NCI-H2081 treated with DMSO at 0.1 percent for 48 hours (cell line): ENCODE measurements around the gene SAMD14.

Experiments used
- DNase-seq: peaks from one replicate; lab custom pipeline; 2025; lab: John Stamatoyannopoulos, UW

The SAMD14 gene

DNA sequence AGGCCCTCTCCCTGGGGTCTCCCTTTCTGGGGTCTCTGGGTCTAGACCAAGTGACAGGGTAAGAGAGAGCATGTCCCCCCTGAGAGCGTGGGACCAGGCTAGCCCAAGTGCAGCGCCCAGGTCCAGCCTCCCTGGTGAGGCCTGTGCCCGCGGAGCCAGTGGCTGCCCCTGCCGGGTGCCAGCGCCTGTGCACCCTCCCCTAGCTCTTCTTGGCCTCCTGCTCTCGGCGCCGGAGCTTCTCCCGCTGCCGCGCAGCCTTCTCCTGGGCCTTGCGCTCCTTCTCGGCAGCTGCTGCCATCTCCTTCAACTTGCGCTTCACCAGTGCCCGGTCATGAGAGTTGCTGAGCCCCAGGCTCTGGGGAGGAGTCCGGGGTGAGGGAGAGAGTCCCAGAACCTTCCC, 17.3 kb downstream of the SAMD14 start:
- no peak for DNase-seq

DNA sequence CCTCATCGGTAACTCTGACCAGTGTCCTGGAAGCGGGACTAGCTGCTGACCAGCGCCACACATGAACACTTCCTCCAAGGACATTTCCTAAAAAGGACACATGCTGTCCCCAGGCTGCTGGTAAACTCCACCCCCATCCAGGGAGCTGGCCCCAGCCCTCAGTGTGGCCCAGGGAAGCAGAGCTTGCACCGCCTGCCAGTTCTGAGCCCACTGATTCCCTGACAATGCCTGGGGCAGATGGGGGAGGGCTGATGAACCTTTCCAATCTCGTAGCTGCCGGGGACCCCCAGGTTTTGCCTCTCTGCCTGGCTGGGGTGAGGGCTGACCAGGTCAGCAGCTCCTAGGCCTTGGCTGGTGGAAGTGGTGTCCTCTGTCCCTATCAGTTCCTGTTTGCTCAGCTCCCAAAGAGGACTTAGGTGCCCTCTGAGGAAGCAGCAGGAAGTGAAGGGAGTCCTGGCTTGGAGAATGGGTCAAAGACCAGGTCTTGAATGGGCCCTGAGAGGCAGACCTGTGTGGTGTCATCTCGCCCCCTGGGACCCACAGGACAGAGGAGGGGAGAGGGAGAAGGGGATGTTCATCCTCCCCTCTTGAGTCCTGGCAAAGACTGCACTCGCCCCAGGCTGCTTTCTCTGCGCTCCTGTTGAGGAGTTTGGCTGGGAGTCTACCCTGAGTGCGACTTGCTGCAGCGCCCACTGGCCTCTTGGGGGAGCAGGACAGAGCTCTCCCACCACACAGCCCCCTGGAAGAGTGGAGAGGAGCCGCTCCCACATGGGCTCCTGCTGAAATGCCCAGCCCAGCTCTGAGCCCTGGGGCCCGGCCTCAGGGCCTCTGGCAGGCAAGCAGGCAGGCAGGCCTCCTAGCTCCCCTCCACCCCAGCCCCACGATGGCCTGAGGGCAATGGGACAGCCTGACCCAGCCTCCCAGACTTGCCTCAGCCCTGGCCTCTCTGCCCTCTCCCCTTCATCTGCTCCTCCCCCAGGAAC, 18.0 kb downstream of the SAMD14 start:
- no peak for DNase-seq

DNA sequence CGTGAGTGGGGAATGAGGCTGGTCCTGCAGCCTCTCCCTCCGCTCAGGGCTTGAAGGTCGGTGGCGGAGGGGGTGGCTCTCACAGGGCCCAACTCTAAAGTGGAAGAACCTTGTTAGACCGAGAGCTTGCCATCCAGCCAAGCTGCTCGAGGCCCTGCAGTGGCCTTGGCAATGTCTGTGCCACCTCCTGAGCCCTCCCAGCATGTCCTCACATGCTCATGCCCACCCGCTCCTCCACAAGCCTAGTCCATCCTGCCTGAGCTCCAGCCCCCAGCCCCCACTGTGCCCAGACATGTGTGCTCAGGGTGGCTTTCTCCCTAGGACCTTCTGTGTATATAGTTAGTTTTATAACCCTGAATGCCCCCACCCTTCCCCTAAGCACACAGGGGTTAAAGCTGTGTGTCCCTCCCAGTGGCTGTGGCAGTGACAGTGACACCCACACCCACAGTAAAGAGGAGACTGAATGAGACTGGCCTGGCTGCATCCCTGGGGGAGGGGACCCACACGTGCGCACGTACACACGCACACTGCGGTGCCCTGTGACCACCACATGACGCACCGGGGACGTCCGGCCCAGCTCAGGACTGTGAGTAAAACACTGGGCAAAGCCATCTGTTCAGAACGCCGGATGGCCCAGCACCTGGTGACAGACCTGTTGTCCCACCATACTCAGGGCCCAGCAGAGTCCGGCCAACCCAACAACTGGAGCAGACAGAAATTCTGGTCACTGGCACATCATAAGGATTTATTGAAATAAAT, 19.2 kb downstream of the SAMD14 start:
- no peak for DNase-seq

DNA sequence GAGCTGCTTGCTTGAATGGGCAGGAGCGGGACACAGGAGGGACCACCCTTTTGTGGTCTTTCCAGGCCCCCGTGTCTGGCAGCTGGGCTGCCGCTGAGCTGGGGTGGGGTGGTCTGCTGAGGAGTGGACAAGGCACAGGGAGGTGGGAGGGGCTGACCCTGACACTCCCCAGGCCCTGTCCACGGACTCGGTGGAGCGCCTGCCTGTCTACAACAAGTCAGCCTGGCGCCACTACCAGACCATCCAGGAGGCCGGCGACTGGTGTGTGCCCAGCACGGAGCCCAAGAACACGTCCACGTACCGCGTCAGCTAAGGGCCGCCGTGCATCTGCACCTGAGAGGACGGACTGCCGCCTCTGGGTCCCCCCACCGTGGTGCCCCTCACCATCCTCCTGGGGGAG, 20.2 kb downstream of the SAMD14 start:
- DNase-seq: no peak

DNA sequence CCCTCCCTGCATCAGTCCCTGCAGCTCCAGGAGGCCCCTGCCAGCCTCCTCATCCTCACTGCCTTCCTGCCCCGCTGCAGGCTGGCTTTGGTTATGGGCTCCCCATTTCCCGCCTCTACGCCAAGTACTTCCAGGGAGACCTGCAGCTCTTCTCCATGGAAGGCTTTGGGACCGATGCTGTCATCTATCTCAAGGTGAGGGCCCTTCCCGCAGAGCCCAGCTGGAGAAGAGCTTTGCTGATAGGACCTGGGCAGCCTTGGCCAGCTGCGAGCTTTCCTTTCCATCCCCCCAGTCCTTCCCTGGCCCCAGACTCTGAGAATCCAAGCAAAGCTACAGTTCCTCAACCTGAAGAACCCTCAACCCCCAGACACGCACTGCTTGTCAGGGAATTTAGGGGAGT, 20.8 kb downstream of the SAMD14 start:
- DNase-seq: no peak

DNA sequence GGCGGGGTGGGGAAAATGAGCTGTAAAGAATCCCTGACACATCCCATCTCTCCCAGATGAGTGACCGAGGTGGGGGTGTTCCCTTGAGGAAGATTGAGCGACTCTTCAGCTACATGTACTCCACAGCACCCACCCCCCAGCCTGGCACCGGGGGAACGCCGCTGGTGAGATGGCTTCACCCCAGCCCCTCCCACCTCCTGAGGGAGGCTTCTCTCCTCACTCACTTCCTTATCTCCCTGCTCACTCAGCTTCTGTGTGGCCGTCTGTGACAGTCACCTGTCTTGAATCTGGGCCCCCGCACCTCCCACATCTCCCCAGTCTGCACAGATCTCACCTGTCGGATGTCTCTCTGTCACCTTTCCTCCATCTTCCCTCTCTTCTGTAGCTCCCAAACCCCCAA, 21.4 kb downstream of the SAMD14 start:
- no peak for DNase-seq

DNA sequence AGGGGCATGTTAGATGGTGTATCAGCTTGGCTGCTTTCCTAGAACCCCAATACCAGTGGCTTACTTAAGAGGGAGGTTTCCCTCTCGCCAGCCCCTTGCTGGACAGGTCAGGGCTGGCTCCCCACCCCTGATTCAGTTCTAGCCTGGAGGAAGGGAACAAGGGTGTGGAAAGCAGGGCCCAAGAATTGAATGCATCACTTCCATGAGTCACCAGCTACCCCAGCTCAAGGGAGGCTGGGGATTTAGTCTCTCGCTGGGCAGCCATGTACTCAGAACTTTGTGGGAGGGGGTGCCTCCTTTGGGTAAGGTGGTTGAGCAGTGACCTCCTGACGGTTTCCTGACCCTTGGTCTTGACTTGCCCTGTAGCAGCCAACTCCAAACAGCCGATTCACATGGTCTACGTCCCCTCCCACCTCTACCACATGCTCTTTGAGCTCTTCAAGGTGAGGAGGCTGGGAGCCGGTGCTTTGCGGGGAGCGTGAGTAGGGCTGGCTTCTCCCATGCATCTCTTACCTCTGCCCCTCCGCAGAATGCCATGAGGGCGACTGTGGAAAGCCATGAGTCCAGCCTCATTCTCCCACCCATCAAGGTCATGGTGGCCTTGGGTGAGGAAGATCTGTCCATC, 22.1 kb downstream of the SAMD14 start:
- no peak for DNase-seq

DNA sequence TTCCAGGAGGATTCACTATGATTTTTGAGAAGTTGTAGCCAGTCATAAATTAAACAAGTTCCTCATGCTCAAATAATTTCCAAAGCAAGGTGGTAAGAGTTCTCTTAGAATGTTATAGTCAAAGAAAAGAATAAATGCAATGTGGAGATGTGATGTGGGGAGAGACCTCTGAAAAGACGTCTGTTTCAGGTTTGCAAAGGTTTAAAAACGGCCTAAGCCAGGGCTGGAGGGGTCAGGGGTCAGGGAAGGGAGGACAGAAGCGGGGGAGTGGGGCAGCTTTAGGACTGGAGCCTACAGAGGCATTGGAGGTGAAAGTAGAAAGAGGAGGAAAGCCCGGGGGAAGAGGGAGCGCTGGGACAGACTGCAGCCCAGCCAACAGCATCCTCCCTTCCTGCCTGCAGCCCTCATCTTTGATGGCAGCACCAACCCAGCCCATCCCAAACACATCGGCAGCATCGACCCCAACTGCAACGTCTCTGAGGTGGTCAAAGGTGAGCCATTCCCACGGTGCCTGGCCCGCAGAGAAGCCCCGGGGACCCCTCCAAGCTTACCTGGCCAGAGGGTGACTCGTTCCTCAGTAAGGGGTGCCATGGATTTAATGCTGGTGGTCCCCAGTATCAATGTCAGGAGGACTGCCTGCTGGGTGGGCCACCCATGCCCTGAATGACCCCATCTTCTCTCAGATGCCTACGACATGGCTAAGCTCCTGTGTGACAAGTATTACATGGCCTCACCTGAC, 23.4 kb downstream of the SAMD14 start:
- DNase-seq: no peak

DNA sequence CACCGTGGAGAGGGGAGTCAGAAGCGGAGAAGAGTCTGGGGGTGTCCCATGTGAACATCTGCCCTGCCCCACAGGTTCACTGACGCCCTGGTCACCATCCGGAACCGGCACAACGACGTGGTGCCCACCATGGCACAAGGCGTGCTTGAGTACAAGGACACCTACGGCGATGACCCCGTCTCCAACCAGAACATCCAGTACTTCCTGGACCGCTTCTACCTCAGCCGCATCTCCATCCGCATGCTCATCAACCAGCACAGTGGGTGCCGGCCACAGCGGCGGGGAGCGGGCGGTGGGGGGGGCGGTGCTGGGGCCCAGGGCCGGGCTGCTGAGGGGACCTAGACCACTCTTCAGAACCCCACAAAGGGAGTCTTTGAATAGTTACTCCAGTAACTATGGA, 24.1 kb downstream of the SAMD14 start:
- DNase-seq: no peak

DNA sequence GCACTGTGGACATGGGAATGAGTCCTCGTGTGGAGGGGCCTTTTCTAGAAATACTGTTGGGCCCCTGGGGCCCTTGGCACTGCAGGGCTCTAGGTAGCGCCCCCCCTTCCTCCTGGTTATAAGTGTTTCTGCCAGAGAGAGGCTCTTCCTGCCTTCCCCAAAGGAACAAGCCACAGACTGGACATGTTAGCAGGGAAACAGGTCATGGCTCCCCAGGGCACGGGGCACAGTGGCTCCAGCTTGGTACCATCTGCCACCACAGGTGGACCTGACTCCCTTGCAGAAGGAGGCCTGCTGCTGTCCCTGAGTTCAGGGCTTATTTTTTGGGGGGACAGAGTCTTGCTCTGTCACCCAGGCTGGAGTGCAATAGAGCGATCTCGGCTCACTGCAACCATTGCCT, 26.0 kb downstream of the SAMD14 start:
- no peak for DNase-seq

DNA sequence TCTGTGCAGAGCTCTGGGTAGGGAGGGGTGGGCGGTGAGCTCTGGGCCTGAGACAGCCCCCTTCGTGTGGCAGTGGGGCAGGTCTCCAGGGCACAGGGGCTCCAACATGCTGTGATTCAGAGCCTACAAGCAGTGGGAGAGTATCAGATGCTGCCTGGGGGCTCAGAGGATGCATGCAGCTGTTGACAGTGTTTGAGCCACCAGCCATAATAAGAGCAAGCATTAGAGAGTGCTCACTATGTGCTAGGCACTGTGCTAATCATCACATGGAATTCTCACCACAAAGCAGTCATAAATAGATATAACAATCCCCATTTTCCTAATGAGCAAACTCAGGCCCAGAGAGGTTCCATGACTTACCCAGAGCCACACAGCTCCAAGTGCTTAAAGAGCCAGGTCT, 26.7 kb downstream of the SAMD14 start:
- DNase-seq: no peak

DNA sequence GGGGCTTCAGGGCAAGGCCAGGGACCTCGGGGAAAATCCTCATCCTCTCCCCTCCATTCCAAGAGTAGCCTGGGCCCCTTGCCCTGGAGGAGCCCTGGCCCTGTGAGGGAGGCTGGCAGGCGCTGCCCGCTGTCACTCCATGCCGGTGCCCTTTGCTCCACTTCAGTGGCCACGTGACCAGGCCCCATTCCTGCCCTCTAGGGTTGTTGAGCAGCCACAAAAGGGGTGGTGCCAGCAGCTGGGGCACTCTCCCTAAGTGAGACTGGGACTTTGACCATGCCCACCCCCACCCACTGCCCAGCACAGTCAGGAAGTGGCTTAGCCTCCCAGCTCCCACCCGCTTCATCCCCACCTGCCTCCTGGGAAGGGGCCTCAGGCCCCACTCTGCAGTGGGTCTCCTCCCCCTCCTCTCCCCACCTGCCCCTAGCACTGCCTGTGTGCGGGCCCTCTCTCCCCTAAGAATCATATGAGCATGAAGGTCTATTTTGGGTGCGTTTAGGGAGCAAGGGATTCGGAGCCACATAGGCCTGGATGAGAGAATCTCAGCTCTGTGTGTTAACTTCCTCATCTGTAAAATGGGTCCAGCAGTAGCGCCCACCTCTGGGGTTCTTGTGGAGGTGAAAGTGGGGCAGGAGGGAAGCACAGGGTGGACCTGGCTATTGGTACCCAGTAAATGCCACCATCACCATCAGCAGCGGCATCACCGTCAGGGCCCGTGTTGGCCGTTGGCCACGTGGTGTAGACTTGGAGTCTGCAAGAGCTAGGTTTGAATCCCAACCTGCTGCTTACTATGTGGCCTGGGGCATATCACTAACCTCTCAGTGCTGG, 27.6 kb downstream of the SAMD14 start:
- no peak for DNase-seq

DNA sequence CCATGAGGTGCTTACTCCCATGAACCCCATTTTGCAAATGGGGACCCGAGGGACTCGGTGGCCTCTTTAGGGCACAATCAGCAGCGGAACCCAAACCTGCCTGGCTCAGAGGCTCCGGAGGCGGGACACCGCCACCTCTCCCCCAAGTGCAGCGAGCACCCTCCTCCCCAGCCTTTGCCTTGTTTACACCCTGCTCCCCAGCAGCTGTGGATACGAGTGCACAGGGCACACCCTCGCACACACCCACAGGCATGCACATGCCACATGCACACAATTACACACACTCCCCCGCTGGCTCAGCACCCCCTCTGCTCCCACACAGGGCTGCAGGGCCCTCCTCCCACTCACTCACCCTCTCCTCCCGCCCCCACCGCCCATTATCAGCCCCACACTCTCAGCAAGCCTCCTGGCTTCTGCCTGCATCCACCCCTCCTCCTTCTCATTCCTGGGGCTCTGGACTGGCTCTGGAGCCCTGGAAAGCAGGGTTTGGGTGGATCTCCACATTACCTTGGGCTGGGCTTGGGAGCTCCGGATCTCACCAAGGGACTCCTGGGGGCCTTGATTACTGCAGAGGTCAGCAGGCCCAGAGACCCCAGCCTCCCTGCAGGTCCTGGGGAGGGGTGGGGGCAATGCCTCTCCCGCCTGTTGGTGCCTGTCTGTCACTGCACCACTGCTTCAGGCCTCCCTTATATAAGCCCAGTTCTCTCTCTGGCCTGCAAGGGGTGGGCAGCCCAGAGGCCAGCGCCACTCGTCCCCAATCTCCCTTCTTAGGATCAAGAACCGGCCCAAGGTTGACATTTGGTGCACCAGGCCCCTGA, 28.4 kb downstream of the SAMD14 start:
- no peak for DNase-seq

DNA sequence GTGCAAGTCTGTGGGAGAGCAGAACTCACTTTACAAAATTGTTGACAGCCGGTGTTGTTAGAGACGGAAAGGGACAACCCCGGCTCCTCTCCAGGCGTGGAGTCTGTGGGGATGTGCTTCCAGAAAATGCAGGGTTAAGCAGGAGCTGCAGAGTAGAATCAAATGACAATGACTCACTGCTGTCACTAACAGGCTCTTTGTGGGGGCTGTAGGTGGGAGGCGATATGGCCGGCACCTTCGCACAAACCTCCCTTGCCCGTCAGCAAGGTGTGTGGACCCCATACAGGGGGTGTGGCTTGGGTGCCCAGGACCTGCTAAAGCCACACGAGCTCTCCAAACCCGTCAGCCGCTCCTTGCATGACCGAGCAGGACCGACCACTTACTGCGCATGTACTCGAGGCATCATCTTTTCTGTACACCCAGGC, 29.0 kb downstream of the SAMD14 start:
- DNase-seq: no peak

DNA sequence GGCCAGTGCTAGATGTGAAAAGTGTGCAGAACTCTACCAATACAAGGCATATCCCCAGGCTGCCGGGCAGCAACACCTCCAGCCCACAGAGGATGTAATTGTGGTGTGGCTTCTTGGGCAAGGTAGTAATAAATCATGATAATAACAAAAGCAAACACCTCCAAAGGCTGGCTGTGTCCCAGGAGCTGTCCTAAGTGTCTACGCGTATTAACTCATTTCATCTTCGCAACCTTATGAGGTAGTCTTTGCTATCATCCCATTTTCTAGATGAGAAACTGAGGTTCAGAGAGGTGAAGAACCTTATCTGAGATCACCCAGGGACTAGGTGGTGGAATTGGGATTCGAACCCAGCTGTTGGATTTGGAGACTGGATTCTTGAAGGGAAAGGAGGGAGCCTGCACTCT, 29.5 kb downstream of the SAMD14 start:
- no peak for DNase-seq

DNA sequence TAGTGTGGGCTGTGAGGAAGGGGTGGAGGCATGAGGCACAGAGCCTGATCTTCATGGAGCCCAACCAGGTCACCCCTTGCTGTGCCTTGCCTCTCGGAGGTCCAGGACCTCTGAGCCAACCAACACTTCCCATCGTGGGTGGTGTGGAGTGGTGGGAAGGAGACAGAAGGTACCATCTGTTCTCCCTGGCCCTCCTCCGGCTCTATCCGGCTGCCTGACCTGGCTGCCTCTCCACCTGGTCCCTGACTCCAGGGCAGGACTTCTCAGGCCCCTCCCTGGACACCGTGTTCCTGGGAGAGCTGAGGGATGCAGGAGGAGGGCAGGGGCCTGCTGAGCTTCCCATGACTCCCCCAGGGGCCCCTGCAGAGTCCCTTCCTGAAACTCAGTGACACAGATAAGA, 31.0 kb downstream of the SAMD14 start:
- DNase-seq: no peak

DNA sequence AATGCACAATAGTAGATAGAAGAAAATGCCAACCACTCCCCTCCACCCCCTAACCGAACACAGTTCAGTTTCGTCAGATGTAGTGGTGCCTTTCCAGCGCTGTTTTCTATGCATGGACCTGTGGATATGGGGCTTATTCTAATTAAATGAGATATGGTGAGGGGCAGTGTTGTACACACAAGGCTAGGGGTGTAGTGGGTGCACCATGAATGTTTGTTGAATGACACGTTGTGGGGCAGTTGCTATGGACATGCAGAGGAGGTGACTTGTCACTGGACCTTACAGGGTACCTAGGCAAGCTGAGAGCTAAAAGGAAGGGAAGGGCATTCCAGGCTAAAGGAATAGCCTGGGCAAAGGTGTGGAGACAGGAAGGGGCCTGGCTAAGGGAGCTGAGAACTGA, 31.4 kb downstream of the SAMD14 start:
- DNase-seq: no peak

DNA sequence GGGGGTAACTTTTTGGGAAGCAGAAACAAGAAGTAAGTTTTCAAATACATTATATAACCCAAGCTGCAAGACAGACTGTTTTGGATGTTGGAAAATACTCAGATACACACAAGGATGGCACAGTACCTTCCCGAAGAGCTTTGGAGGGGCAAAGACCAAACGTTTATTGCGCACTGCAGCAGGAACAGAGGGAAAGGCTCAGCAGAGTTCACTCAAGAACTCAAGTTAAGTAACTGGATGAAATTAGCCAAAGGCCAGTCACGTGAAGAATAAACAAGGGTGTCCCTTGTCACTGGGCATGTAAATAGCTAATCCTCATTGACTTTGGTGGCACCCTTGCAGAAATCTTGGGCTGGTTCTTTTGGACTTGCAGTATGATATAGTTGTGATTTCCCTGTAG, 32.0 kb downstream of the SAMD14 start:
- DNase-seq: no peak

DNA sequence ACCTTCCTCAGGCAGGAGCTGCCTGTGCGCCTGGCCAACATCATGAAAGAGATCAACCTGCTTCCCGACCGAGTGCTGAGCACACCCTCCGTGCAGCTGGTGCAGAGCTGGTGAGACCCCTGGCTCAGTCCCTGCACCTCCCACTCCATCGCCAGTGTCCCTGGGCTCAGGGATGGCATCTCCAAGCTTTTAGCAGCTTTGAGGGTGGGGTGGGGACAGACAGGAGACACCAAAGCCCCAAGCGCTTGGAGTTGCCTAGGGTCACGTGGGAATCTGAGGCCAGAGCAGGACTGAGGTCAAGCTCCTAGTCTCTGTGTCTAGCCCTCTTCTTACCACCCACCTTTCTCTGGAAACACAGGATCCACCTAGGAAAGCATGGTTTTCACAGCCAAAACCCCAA, 32.5 kb downstream of the SAMD14 start:
- DNase-seq: no peak

DNA sequence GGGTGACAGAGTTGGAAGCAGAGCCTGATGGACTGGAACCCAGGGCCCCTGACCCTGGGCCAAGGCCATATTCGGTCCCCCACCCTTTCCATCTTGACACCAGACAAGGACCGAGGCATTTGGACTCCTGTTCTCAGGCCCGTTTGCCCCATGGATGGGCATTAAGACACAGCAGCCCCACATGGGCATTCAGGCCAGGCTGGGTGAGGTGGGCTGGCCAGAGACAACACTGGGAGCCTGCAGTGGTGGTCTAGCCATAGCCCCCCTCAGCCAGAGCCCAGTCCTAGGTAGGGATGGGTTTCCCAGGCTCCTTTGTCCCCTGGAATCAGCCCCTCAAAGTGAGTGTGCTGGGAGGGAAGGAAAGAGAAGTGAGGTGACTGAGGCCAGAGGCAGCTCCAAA, 33.2 kb downstream of the SAMD14 start:
- no peak for DNase-seq
